GM12892 (cell line): ENCODE results near the gene KCNG2.

Experiments
- POLR2A ChIP-seq: IDR thresholded peaks from 2 replicates; pipeline ENCODE4 v1.6.1; 2011; ENCODE audit warnings: low read depth, low read length, control low read depth
- POLR2AphosphoS5 ChIP-seq: IDR thresholded peaks from 2 replicates; pipeline ENCODE4 v1.6.1; 2011; ENCODE audit warnings: low read depth, low read length, control low read depth
- TAF1 ChIP-seq: IDR thresholded peaks from 2 replicates; pipeline ENCODE4 v1.6.1; 2011; ENCODE audit warnings: low read depth, mild to moderate bottlenecking, control low read depth, low read length, borderline replicate concordance

- TF ChIP-seq POLR2A: no peak
- TF ChIP-seq POLR2AphosphoS5: no peak
- TF ChIP-seq TAF1: no peak
These were observed 49.3 kb downstream of the KCNG2 start for GRCh38 chr18:79846936-79847557.
